HG03457 (cell line): ENCODE results near the gene PDZD8.
"Not testable (repeated sequence)": the region's sequence is repeated elsewhere in the genome, so short reads cannot be mapped to it uniquely, and the experiment has no call there.

Experiments
- ATAC-seq: cut with Tn5 transposase; IDR thresholded peaks from one replicate; pipeline ENCODE4 v1.9.1; 2021; ENCODE audit warnings: moderate number of reproducible peaks; ENCODE audit not compliant: unreplicated experiment

Gene PDZD8

DNA sequence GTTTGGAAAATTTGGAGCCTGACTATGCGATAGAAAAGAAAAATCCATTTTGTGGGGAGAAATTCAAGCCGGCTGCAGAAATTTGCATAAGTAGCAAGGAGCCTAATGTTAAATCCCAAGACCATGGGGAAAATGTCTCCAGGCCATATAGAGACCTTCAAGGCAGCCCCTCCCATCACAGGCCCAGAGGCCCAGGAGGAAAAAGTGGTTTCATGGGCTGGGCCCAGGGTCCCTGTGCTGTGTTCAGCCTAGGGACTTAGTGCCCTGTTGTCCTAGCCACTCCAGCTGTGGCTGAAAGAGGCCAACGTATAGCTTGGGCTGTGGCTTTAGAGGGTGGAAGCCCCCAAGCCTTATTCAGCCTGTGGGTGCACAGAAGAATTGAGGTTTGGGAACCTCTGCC is 71.8 kb downstream of the PDZD8 start:
- not testable (repeated sequence) for ATAC-seq

DNA sequence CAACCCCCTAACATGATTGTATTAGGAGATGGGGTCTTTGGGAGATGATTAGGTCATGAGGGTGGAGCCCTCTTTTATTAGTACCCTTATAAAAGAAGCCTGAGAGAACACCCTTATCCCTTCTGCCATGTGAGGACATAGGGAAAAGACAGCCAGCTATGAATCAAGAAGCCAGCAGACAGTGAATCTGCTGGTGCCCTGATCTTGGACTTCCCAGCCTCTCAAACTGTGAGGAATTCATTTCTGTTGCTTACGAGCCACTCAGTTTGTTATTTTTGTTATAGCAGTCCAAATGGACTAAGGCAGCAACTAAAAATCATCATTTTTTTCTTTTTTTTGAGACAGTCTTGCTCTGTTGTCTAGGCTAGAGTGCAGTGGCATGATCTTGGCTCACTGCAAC is 74.6 kb downstream of the PDZD8 start:
- ATAC-seq = no peak

DNA sequence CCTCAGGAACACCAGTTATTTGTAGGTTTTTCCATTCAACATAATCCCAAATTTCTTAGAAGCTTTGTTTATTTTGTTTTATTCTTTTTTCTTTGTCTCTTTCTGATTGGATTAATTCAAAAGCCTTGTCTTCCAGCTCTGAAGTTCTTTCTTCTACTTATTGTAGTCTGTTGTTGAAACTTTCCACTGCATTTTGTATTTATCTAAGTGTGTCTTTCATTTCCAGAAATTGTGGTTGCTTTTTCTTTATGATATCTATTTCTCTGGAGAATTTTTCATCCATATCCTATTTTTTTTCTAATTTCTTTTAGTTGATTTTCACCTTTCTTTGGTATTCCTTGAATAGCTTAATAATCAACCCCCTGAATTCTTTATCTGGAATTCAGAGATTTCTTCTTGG is 75.8 kb downstream of the PDZD8 start:
- ATAC-seq = no peak

DNA sequence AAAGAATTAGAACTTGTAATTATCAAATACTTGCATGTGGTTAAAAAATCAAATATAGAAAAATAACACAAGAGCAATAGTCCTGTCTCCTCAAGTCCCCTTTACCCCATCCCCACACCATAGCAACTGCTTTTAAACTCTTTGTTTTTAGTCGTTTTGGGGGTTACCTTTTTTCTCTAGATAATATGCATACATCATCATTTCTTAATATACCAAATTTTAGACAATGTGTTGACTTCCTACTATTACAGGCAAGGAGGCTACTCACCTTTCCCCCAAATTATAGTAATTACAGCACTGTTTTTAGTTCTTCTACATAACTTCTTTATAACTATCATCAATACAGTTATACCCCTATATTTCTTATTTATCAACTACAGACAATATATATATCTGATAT is 77.0 kb downstream of the PDZD8 start:
- no peak for ATAC-seq

DNA sequence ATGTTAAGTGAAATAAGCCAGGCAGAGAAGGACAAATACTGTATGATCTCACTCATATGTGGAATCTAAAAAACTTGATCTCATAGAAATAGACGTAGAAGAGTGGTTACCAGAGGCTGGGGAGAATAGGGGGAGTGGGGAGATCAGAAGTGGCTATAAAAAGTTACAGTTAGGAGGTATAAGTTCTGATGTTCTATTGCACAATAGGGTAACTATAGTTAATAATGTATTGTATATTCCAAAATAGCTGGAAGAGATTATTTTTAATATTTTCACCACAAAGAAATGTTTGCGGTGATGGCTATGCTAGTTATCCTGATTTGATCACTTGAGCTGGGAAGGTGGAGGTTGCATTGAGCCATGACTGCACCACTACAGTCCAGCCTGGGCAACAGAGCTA is 80.5 kb downstream of the PDZD8 start:
- ATAC-seq = no peak

DNA sequence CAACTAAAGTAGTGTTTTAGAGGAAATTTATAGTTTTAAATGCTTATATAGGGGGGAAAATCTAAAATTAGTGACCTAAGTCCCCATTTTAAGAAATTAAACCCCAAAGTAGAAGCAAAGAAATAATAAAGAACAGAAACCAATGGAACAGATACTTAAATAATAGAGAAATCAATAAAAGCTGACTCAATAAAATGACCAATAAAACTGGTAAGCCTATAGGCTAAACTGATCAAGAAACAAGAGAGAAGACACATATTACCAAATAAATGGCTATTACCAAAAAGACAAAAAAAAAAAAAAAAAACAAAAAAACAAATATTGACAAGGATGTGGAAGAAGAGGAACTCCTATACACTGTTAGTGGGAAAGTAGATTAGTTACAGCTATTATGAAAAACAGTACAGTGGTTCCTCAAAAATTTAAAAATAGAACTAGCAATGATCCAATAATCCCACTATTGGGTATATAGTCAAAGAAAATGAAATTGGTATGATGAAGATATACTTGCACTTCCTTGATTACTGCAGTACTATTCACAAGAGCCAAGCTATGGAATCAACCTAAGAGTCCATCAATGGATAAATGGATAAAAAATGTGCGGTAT is 81.1 kb downstream of the PDZD8 start:
- no peak for ATAC-seq

DNA sequence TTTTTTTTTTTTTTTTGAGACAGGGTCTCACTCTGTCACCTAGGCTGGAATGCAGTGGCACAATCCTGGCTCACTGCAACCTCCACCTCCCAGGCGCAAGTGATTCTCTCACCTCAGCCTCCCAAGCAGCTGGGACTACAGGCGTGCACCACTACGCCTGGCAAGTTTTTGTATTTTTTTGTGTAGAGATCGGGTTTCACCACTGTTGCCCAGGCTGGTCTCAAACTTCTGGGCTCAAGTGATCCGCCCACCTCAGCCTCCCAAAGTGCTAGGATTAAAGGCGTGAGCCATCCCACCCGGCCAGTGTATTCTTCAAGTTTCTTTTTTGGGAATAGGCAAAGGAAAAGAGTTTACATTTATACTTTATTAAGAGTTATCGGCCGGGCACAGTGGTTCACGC is 84.4 kb downstream of the PDZD8 start:
- ATAC-seq = not testable (repeated sequence)

DNA sequence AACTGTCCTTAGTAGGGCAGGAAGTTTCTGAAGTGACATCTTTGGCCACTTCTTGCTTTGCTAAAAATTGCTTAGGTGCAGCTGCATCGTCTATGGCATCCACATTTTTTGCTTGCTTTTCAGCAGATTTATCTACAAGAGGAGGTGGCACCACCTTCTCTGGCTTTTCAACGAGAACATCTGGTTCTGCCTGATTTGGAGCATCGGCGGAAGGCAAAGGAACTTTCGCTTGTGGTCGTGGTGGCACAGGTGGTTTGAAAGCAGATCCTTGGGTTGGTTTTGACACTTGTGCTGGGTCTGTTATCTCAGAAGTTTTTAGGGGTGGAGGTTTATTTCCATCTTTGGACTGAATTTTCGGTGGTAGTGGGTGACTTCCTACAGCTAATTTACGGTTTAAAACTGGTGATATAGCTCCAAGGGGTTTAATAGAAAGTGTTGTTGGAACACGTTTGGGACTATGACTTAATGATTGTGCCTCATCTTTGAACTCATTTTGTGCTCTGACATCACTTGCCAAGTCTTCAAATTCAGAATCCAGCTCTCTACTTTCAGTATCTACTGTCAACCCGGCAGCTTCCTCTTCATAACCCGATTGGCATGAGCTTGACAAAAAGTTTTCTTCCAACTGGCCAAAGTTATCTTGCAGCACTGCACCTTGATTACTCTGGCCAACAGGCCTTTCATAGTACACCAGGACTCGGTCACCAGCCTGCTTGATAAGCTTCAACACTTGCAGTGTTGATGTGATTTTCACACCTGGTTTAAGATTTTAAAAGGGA is 90.3 kb downstream of the PDZD8 start:
- ATAC-seq = no peak

DNA sequence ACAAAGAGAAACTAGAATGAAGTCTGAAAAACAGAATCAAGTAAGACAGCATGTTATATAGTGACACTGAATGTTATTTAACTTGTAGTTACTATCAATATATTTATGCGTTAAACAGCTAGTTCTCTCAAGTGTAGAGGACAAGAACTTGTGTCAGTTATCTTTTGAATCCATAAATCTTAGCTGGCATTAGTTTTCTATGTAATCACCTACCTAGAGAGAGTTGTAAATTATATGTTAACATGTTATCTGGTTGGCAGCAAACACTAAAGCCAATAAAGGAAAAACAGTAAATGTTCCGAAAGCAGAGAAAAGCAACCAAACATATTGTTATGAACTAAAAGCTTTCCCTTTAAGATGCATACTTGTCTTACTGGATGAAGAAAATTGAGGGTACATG is 97.6 kb downstream of the PDZD8 start:
- no peak for ATAC-seq

DNA sequence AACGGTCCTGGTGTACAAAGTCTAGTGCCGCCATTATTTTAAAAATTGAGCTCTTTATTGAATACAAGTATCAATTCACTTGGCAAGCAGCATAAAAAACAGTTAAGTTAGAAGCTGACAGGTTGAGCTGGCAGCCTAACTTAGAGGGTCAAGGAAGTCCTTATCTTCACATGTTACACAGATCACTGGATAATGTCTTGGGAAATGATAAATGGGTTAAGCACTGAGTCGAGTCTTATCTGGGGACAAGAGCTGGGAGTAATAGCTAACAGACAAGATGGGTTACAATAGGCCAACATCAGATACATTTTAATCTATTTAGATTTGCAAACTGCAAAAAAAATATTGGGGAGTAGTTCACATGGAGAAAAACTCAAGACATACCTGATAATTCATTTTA is 100.1 kb downstream of the PDZD8 start:
- no peak for ATAC-seq

DNA sequence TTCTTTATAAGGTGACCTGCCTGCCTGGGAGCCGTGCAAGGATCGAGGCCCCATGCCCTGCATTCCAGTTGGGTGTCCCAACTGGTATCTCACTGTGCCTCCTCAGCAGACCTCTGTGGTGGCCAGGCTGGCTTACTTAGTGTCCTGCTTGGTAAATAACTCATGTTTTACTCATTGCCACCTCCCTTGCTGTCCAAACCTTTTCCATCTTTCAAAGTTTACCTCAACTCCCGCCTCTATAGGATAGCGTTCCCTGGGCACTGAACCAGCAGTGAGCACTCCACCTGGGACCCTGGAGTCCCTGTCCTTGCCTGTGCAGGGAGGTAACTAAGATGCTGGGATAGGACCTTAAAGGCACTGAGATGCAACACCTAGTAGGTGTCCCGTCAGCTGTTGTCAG is 100.7 kb downstream of the PDZD8 start:
- no peak for ATAC-seq

DNA sequence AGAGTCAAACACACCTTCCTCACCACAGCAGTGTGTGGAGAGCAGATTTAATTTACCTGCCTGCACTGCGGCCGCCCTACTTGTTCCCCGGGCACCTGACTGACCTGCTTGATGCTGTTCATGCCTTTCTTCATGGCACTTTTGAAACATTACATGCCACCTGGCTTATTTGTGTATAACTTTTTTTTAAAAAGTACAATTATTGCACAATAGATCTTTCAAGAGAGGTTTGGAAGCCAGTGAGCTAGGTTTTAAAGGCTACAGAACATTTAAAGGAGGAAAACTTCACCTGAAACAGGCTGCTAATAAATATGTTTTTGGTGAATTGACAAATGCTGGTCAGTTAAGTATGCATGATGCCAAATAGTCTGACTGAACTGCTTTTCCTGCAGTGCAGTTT is 101.3 kb downstream of the PDZD8 start:
- ATAC-seq = no peak

DNA sequence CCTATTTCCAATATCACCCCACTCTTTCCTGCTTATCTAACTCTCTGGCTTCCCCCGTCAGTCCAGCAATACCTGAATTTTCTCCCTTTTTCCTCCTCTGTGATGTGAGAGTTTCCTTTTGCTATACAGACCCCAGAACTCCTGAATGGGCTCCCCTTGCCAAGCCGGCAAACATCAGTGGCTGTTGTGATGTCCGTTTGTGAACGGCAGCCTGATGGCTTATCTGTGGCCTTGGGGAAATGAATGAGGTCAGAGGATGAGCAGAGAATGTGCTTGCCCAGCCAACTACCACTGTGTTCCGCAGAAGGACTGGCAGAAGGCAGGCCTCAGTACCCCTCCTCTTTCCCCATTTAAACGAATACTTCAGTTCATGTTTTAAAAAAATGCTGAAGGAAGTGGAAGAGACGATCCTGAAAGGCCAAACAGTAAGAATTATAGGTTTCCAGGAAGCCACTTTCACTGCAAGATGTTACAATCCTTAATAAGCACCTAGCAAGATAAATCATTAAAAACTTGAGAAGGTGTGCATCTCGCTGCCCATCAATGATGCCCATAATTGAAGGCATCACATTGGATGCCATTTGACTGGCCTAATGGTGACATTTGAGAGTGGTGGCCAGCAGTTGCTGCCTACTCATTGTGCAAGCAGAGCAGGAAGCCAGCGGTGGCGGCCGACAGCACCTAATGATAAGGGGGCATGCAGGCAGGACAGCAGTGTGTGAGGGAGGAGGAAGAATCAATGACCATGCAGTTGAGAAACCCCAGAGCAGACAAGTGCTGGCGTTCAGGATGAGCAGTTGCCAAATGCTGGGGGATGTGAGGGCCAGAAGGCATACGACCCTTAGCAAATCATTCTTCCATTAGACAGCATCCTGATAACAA is 102.8 kb downstream of the PDZD8 start:
- no peak for ATAC-seq

DNA sequence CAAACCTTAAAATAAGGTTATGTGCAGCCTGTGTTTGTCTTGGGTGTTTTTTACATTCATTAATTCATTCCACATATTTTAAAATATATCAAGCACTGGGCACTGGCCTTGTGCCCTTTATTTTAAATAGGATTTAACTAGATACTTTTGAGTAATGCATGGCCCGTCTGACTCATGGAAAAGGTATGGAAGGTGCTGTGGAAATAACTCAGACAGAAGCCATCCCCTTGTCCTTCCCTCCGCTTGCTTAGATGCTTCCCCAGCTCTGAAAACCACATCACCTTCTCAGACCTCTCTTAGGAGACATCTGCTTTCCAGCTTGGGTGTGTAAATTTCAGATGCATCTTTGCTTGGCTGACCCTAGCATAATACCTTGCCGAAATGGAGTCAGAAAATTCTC is 103.8 kb downstream of the PDZD8 start:
- ATAC-seq = no peak

DNA sequence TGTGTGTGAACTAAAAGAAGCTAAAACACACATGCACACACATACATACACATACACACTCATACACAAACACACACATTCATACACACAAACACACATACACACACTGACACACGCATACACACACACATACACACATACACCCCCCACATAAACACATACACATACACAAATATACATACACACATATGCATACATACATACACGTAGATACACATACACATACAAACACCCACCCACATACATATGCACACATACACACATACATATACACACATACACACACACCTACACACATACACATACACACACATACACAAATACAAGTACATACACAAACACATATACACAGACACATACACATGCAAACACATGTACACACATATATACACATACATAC is 106.3 kb downstream of the PDZD8 start:
- ATAC-seq = no peak

DNA sequence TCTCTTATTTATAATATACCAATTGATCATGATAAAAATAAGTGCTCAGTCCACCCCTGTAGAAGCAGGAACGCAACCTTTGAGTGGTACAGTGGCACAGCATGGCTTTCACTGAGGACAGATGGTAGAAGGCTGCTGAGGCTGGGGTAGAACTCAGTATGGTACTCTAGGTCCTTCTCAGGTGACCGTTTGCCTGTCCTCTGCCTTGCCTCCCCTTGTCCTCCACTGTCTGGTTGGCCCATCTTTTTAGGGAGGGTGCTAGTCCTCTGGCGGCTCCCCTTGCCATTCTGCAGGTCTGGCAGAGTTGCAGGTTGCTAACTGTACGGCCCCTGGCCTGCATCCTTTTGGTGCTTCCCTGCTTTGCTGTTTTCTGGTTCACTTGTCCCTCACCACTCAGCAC is 107.0 kb downstream of the PDZD8 start:
- no peak for ATAC-seq

DNA sequence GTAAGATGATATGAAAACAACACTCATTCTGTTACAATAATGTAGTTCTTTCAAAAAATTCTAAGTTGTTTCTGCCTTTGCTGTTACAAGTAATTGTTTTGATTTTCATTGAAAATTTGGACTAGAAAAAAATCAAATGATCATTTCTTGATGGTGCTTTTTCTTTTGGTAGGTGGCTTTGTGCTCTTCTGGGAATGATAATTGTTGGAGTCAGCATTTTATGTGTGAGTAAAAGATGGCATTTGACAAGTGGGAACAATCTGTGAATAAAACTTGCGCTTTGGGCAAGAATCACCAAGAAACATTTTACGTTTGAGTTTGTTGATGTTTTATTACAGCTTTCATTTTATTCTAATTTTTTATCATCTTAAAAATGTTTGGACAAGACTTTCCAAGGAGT is 108.4 kb downstream of the PDZD8 start:
- ATAC-seq = no peak

DNA sequence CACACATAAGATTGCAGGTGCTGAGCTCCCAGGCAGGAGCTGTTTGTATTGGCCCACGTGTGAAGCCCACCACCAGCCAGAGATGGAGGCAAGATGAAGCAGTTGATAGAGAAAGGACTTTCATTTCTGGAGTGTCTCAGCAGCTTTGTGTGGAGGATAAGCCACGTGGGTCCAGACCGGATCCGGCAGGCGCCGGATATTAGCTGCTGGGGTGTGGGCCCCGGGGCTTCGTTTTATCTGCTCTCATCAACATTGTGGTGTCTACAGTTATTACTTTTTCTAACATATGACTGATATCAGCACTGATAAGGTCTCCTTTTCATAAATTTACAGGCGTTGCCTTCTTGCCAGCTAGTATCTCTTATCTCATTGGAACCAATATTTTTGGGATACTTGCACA is 108.8 kb downstream of the PDZD8 start:
- no peak for ATAC-seq

DNA sequence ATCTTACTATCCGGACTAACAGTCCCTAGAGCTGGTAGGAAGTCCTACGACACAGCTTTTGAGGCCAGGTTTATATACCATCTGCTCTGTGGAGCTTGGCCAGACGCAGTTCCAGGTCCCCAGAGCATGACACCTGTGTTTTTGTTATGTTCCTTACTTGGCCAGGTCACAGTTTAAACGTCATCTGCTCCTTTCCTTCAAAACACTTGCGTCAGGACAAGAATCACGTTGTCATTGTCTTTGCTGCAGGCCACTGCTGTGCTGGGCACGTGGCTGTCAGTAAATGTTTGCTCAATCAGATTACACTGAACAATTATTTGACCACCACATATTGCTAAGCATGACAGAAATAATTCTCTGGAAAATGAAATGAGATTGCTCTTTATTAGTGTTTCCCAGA is 110.5 kb downstream of the PDZD8 start:
- no peak for ATAC-seq

DNA sequence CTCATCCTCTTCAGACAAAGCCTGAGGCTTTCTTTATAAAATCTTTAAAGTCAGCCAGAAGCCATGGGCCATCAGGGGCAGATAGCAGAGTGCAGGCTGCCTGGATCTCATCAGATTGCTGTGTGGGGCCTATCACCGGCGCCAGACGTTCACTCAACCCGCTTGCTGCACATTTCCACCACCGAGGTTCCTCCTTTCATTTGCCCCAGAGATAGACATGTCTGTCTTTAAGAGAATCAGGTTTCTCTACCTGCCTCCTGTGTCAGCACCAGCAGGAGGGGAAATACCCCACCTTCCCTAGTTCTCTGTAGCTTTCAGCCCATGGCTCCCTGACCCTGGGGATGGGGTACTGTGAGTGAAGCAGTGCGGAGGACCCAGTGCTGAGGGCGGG is 112.3 kb downstream of the PDZD8 start:
- no peak for ATAC-seq

DNA sequence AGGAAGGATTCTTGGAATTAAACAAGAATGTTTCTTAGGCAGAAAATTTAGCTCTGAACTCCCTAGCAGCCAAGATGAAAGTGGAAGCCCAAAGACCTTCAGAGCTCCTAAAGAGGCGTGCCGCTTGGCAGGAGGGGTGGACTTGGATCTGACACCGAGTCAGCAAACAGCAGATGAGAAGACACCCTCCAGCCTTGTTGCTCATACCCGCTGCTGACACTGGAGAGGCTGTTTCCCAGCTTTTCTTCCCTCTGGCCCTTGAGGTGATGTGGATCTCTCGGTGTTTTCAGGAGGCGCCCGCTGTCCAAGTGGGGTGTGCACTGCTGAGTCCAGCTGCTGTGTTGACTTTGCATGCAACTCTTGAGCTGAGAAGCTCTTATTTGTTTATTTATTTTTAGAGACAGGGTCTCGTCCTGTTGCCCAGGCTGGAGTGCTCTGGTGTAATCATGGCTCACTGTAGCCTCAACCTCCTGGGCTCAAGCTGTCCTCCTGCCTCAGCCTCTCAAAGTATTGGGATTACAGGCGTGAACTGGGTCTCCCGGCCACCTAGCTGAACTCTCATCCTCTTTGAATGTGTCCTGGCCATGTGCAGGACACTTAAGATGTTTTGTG is 112.8 kb downstream of the PDZD8 start:
- no peak for ATAC-seq

DNA sequence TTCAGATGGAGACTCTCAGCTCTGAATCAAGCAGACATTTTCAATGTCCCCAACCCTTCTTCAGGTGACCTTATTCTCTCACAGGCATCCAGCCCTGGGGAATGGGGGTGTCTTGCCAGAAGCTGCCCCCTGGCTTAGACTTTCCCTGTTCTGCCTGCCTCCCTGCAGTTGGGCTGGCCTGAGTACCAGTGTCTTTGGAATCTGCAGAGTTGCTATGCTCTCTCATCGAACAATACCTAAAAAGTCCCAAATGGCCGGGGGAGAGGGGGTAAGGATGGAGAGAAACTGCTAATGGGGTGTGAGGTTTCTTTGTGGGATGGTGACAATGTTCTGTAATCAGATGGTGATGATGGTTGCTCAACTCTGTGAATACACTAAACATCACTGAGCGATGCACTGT is 113.7 kb downstream of the PDZD8 start:
- no peak for ATAC-seq
